Body of pancreas (tissue), 4 donors: ENCODE measurements around the gene LRRC3B. TPM values are rescaled to one million over a fixed set of nuclear protein-coding genes. Genes with fewer than 3 reads are reported as not detected.

Source experiments
- ATAC-seq: fragments of 150-250 bp; one replicate; pipeline ENCODE4 v1.9.1; 2016
- DNase-seq, 4 donors: peaks; one replicate each; pipeline ENCODE4 v3.0.0-alpha.2; 2019
- H3K27ac ChIP-seq, 4 donors: fragments of 200-600 bp; sonication (generic); 1 replicate in 3 of 4; 2 replicates in 1 of 4; pipeline versions ENCODE4 v1.5.1 to v1.6.1; 2016 to 2019; ENCODE audit warnings: mild to moderate bottlenecking in 1 of 4, mixed read lengths in 1 of 4, moderate library complexity in 1 of 4
- H3K27me3 ChIP-seq, 2 donors: fragments of 200-600 bp; sonication (generic); one replicate each; pipeline ENCODE4 v1.6.0; 2016; ENCODE audit warnings: mild to moderate bottlenecking in 1 of 2
- H3K36me3 ChIP-seq, 2 donors: fragments of 200-600 bp; sonication (generic); replicated peaks in 1 of 2; 2 replicates each; pipeline ENCODE4 v1.5.1; 2016; ENCODE audit warnings: low read depth in 2 of 2; ENCODE audit not compliant: insufficient read depth in 1 of 2
- H3K4me1 ChIP-seq: fragments of 200-600 bp; sonication (generic); one replicate; pipeline ENCODE4 v1.6.0; 2016
- H3K4me3 ChIP-seq, 2 donors: fragments of 200-600 bp; sonication (generic); 1 replicate in 1 of 2; 2 replicates in 1 of 2; pipeline ENCODE4 v1.5.1; 2016 to 2019
- H3K9me3 ChIP-seq, 3 donors: fragments of 200-600 bp; sonication (generic); 1 replicate in 2 of 3; 2 replicates in 1 of 3; pipeline ENCODE4 v1.5.1; 2016
- CTCF ChIP-seq, 7 experiments: fragments of 450-650 bp in 4 of 7; fragments of 200-600 bp in 3 of 7; sonication (generic) in 3 of 7; IDR thresholded peaks; one replicate each; pipeline ENCODE4 v1.5.1; 2016 to 2019; ENCODE audit warnings: antibody characterized with exemption in 7 of 7
- POLR2A ChIP-seq, 3 donors: fragments of 450-650 bp; IDR thresholded peaks; one replicate each; pipeline ENCODE4 v1.6.1; 2016; ENCODE audit warnings: antibody characterized with exemption in 3 of 3, mild to moderate bottlenecking in 2 of 3
- WGBS, 2 donors: methylation state at CpG; one replicate each; pipeline ENCODE4 v1.1.5; 2017; 5-methylcytosine and 5-hydroxymethylcytosine counted together
- intact Hi-C: fragments of 100-400 bp; cut with DNase I; formaldehyde crosslinking; loops from one replicate; pipeline ENCODE4 v1.15.1; 2023
- total RNA-seq, 2 donors: library from RNA; depleted of rRNA; stranded (reverse); fragments of >200 nt; gene quantifications; one replicate each; pipeline ENCODE4 v1.1.0, GENCODE V29; 2016

Gene LRRC3B
- total RNA-seq, 2 donors from 2014 or later, result not detected

GRCh38 chr3:26589678-26590077 lies 32.9 kb upstream of the LRRC3B start:
- no peak overlapping the region for H3K27ac ChIP-seq
- ATAC-seq, result no peak

GRCh38 chr3:26590919-26591484 lies 31.6 kb upstream of the LRRC3B start:
- H3K27me3 ChIP-seq, result no peaks in the 10 kb centered on the region
- 56 to 77% methylated on average over 5 of the region's 5 CpGs for WGBS, 2 donors
- DNase-seq (no peak), ATAC-seq (no peak)
- no peaks in the 10 kb centered on the region for H3K4me1 ChIP-seq
- intact Hi-C loops, result no loop called here
- no peaks in the 10 kb centered on the region for H3K36me3 ChIP-seq
- TF ChIP-seq POLR2A (IDR thresholded peaks at IDR 0.05) (no peak), CTCF (IDR thresholded peaks at IDR 0.05) (no peak)
- H3K4me3 ChIP-seq, result no peak overlapping the region
- no peak overlapping the region for H3K27ac ChIP-seq
- no peaks in the 10 kb centered on the region for H3K9me3 ChIP-seq

More at GRCh38 chr3:26589678-26590077, 32.9 kb upstream of the LRRC3B start:
- Histone ChIP-seq H3K9me3 (no peaks in the 10 kb centered on the region), H3K4me1 (no peaks in the 10 kb centered on the region), H3K4me3 (no peak overlapping the region), H3K36me3 (no peaks in the 10 kb centered on the region), H3K27me3 (no peaks in the 10 kb centered on the region)
- intact Hi-C loops, result no loop called here
- 36 to 87% methylated on average over 1 of the region's 1 CpG for WGBS, 2 donors
- no peak for TF ChIP-seq POLR2A (IDR thresholded peaks at IDR 0.05)
- TF ChIP-seq CTCF (IDR thresholded peaks at IDR 0.05), result no peak
- DNase-seq, result no peak

GRCh38 chr3:26591926-26592325 lies 30.6 kb upstream of the LRRC3B start:
- H3K9me3 ChIP-seq, result no peaks in the 10 kb centered on the region
- no peak overlapping the region for H3K27ac ChIP-seq
- ATAC-seq (no peak), DNase-seq (no peak)
- WGBS, 2 donors, result 64 to 68% methylated on average over 3 of the region's 3 CpGs
- intact Hi-C loops, result no loop called here
- no peaks in the 10 kb centered on the region for H3K4me1 ChIP-seq
- no peaks in the 10 kb centered on the region for H3K36me3 ChIP-seq
- no peak for TF ChIP-seq POLR2A (IDR thresholded peaks at IDR 0.05)
- no peak for TF ChIP-seq CTCF (IDR thresholded peaks at IDR 0.05)
- no peak overlapping the region for H3K4me3 ChIP-seq
- H3K27me3 ChIP-seq, result no peaks in the 10 kb centered on the region

- no peak overlapping the region for H3K4me3 ChIP-seq
- intact Hi-C loops, result no loop called here
These were observed 30.1 kb upstream of the LRRC3B start for GRCh38 chr3:26592451-26592850.

More at GRCh38 chr3:26592451-26592850, 30.1 kb upstream of the LRRC3B start:
- ATAC-seq (no peak), DNase-seq (no peak)
- TF ChIP-seq CTCF (IDR thresholded peaks at IDR 0.05) (no peak), POLR2A (IDR thresholded peaks at IDR 0.05) (no peak)
- Histone ChIP-seq H3K27me3 (no peaks in the 10 kb centered on the region), H3K36me3 (no peaks in the 10 kb centered on the region), H3K27ac (no peak overlapping the region), H3K4me1 (no peaks in the 10 kb centered on the region), H3K9me3 (no peaks in the 10 kb centered on the region)
- 57 to 59% methylated on average over 4 of the region's 4 CpGs for WGBS, 2 donors
